Measurements from ENCODE around the gene ARHGAP45. TPM values are rescaled to one million over a fixed set of nuclear protein-coding genes. Genes with fewer than 3 reads are reported as not detected.

Gene ARHGAP45
- total RNA-seq, 4 donors from 2014 or later: 11.5 to 13.4 (median 12.6) TPM

GRCh38 chr19:1054102-1055027 lies 12.6 kb upstream of the ARHGAP45 start:
- peaks cover 13% of the 10 kb centered on the region for H3K9me3 ChIP-seq
- no peak for DNase-seq (ENCODE audit: low spot score in 2 of 2)
- H3K4me3 ChIP-seq: no peak overlapping the region
- H3K4me1 ChIP-seq: no peaks in the 10 kb centered on the region
- no peak overlapping the region for H3K27ac ChIP-seq
- TF ChIP-seq EP300 (IDR thresholded peaks at IDR 0.05) (no peak), CTCF (IDR thresholded peaks at IDR 0.05) (no peak), POLR2A (IDR thresholded peaks at IDR 0.05) (no peak), POLR2AphosphoS5 (IDR thresholded peaks at IDR 0.05) (no peak)
- H3K27me3 ChIP-seq: no peaks in the 10 kb centered on the region
- H3K36me3 ChIP-seq: peaks cover 36% of the 10 kb centered on the region
- 87% methylated on average over 10 of the region's 28 CpGs for WGBS

- Histone ChIP-seq H3K9me3 (peaks cover 13% of the 10 kb centered on the region), H3K4me1 (no peaks in the 10 kb centered on the region), H3K36me3 (peaks cover 38% of the 10 kb centered on the region), H3K27me3 (no peaks in the 10 kb centered on the region), H3K27ac (no peak overlapping the region), H3K4me3 (no peak overlapping the region)
- WGBS: no CpG with 5 or more reads among the region's 14 CpGs
- TF ChIP-seq POLR2A (IDR thresholded peaks at IDR 0.05) (no peak), EP300 (IDR thresholded peaks at IDR 0.05) (no peak), POLR2AphosphoS5 (IDR thresholded peaks at IDR 0.05) (no peak), CTCF (IDR thresholded peaks at IDR 0.05) (no peak)
- no peak for DNase-seq (ENCODE audit: low spot score in 2 of 2)
Measured at GRCh38 chr19:1055028-1055425, 11.9 kb upstream of the ARHGAP45 start.

- Histone ChIP-seq H3K9me3 (peaks cover 13% of the 10 kb centered on the region), H3K4me3 (no peak overlapping the region), H3K4me1 (no peaks in the 10 kb centered on the region), H3K27me3 (no peaks in the 10 kb centered on the region), H3K27ac (no peak overlapping the region), H3K36me3 (peaks cover 39% of the 10 kb centered on the region)
- no peak for DNase-seq (ENCODE audit: low spot score in 2 of 2)
- TF ChIP-seq POLR2AphosphoS5 (IDR thresholded peaks at IDR 0.05): no peak
- TF ChIP-seq EP300 (IDR thresholded peaks at IDR 0.05): no peak
- TF ChIP-seq POLR2A (IDR thresholded peaks at IDR 0.05): no peak
- TF ChIP-seq CTCF (IDR thresholded peaks at IDR 0.05): no peak
- 87% methylated on average over 6 of the region's 20 CpGs for WGBS
Measured at GRCh38 chr19:1055886-1056620, 10.9 kb upstream of the ARHGAP45 start.

- TF ChIP-seq CTCF (IDR thresholded peaks at IDR 0.05) (no peak), EP300 (IDR thresholded peaks at IDR 0.05) (no peak)
- no peaks in the 10 kb centered on the region for H3K27me3 ChIP-seq
- no peak for DNase-seq (ENCODE audit: low spot score in 2 of 2)
- H3K4me3 ChIP-seq: no peak overlapping the region
- 65% methylated on average over 3 of the region's 3 CpGs for WGBS
- peaks cover 13% of the 10 kb centered on the region for H3K9me3 ChIP-seq
- H3K4me1 ChIP-seq: no peaks in the 10 kb centered on the region
- H3K27ac ChIP-seq: no peak overlapping the region
- H3K36me3 ChIP-seq: peaks cover 39% of the 10 kb centered on the region
Measured at GRCh38 chr19:1057176-1057855, 9.7 kb upstream of the ARHGAP45 start.

All from suprapubic skin (tissue), 4 donors.